Measurements from ENCODE around the gene AK9.

AK9 gene

GRCh38 chr6:109508166-109508860 lies 182.7 kb downstream of the AK9 start:
- no peak for DNase-seq

GRCh38 chr6:109507490-109508072 lies 183.4 kb downstream of the AK9 start:
- no peak for DNase-seq

- no peak for DNase-seq
Measured at GRCh38 chr6:109506841-109507240, 184.2 kb downstream of the AK9 start.

- DNase-seq = no peak
Measured at GRCh38 chr6:109506314-109506713, 184.7 kb downstream of the AK9 start.

- DNase-seq = no peak
Measured at GRCh38 chr6:109503327-109504224, 187.4 kb downstream of the AK9 start.

GRCh38 chr6:109498936-109499335 lies 192.1 kb downstream of the AK9 start:
- no peak for DNase-seq

GRCh38 chr6:109498052-109498451 lies 192.9 kb downstream of the AK9 start:
- DNase-seq = no peak

GRCh38 chr6:109496036-109496772 lies 194.8 kb downstream of the AK9 start:
- no peak for DNase-seq

GRCh38 chr6:109493865-109494264 lies 197.1 kb downstream of the AK9 start:
- DNase-seq = no peak

- peak; percentile 13 for DNase-seq
Measured at GRCh38 chr6:109491207-109491938, 199.6 kb downstream of the AK9 start.

- DNase-seq = peak; percentile 14
Measured at GRCh38 chr6:109490713-109491112, 200.3 kb downstream of the AK9 start.

GRCh38 chr6:109488001-109488400 lies 203.0 kb downstream of the AK9 start:
- no peak for DNase-seq

- peak; percentile 16 for DNase-seq
Measured at GRCh38 chr6:109486068-109486467, 204.9 kb downstream of the AK9 start.

- peak; percentile 15 for DNase-seq
Measured at GRCh38 chr6:109485266-109485935, 205.6 kb downstream of the AK9 start.

GRCh38 chr6:109484122-109484521 lies 206.9 kb downstream of the AK9 start:
- DNase-seq = no peak

- no peak for DNase-seq
Measured at GRCh38 chr6:109483735-109484057, 207.3 kb downstream of the AK9 start.

- DNase-seq = peak; percentile 98
Measured at GRCh38 chr6:109482905-109483734, 207.9 kb downstream of the AK9 start, which contains the start of gene ZBTB24. Gene ZBTB24, minus strand, starts transcription at chr6:109483219. Its CDS starts 1,193 bp downstream, at chr6:109482026.

- peak; percentile 41 for DNase-seq
Measured at GRCh38 chr6:109480993-109481480, 210.0 kb downstream of the AK9 start.

- DNase-seq = no peak
Measured at GRCh38 chr6:109478841-109479624, 212.0 kb downstream of the AK9 start.
